ENCODE data around the gene RASGRF2. TPM values are rescaled to one million over a fixed set of nuclear protein-coding genes. Genes with fewer than 3 reads are reported as not detected.

Gene RASGRF2
- total RNA-seq, 1 experiment from 2014 or later, result 0.48 TPM

- Histone ChIP-seq H4K20me1 (ENCODE audit: insufficient read depth) (no peaks in the 10 kb centered on the region), H3K27ac (no peak overlapping the region), H3K9me2 (ENCODE audit: insufficient read depth) (no peaks in the 10 kb centered on the region), H3F3A (ENCODE audit: insufficient read depth, low read depth) (peaks cover 17% of the 10 kb centered on the region), H3K4me1 (replicated peaks; ENCODE audit: insufficient read depth) (peaks cover 16% of the 10 kb centered on the region), H2AFZ (no peak overlapping the region), H3K79me2 (ENCODE audit: low read depth) (no peaks in the 10 kb centered on the region), H3K36me3 (ENCODE audit: low read depth) (no peaks in the 10 kb centered on the region), H3K4me3 (no peak overlapping the region), H3K9me3 (ENCODE audit: insufficient read depth, low read depth) (no peaks in the 10 kb centered on the region), H3K4me2 (no peak overlapping the region), H3K27me3 (ENCODE audit: insufficient read depth, low read depth) (no peaks in the 10 kb centered on the region)
- intact Hi-C loops (cut with micrococcal nuclease; ENCODE audit: unreplicated experiment), result no loop called here
- no peak for DNase-seq
- TF ChIP-seq CTCF (conservative IDR thresholded peaks at IDR 0.05) (no peak), EZH2 (IDR thresholded peaks at IDR 0.05; ENCODE audit: low read depth) (no peak)
- POLR2A ChIA-PET (ENCODE audit: unreplicated experiment), result no interaction called here
- no TSS peak for BruUV-seq (replicated peaks)
- CTCF ChIA-PET, result no interaction called here
Measured at GRCh38 chr5:80985600-80986228, 25.6 kb downstream of the RASGRF2 start.

- CTCF ChIA-PET, result no interaction called here
- no TSS peak for BruUV-seq (replicated peaks)
- H3K79me2 ChIP-seq (ENCODE audit: low read depth), result no peaks in the 10 kb centered on the region
Measured at GRCh38 chr5:80986382-80986781, 26.2 kb downstream of the RASGRF2 start.

GRCh38 chr5:80987078-80987766, 27.1 kb downstream of the RASGRF2 start:
- H3F3A ChIP-seq (ENCODE audit: insufficient read depth, low read depth), result peaks cover 23% of the 10 kb centered on the region
- H3K27ac ChIP-seq, result no peak overlapping the region
- H3K27me3 ChIP-seq (ENCODE audit: insufficient read depth, low read depth), result no peaks in the 10 kb centered on the region
- H4K20me1 ChIP-seq (ENCODE audit: insufficient read depth), result no peaks in the 10 kb centered on the region
- H3K9me3 ChIP-seq (ENCODE audit: insufficient read depth, low read depth), result no peaks in the 10 kb centered on the region
- H3K36me3 ChIP-seq (ENCODE audit: low read depth), result no peaks in the 10 kb centered on the region
- no peaks in the 10 kb centered on the region for H3K79me2 ChIP-seq (ENCODE audit: low read depth)
- no peaks in the 10 kb centered on the region for H3K9me2 ChIP-seq (ENCODE audit: insufficient read depth)
- no peak overlapping the region for H3K4me3 ChIP-seq
- BruUV-seq (replicated peaks), result no TSS peak
- CTCF ChIA-PET, result no interaction called here
- intact Hi-C loops (cut with micrococcal nuclease; ENCODE audit: unreplicated experiment), result no loop called here
- POLR2A ChIA-PET (ENCODE audit: unreplicated experiment), result no interaction called here
- peaks cover 27% of the 10 kb centered on the region for H3K4me1 ChIP-seq (replicated peaks; ENCODE audit: insufficient read depth)
- no peak overlapping the region for H3K4me2 ChIP-seq
- no peak for DNase-seq
- TF ChIP-seq EZH2 (IDR thresholded peaks at IDR 0.05; ENCODE audit: low read depth), result no peak
- TF ChIP-seq CTCF (conservative IDR thresholded peaks at IDR 0.05), result no peak
- no peak overlapping the region for H2AFZ ChIP-seq

More at GRCh38 chr5:80986382-80986781, 26.2 kb downstream of the RASGRF2 start:
- Histone ChIP-seq H3K4me3 (no peak overlapping the region), H3K36me3 (ENCODE audit: low read depth) (no peaks in the 10 kb centered on the region), H3K4me2 (no peak overlapping the region), H3F3A (ENCODE audit: insufficient read depth, low read depth) (peaks cover 22% of the 10 kb centered on the region), H3K27ac (no peak overlapping the region), H3K9me3 (ENCODE audit: insufficient read depth, low read depth) (no peaks in the 10 kb centered on the region), H2AFZ (no peak overlapping the region), H3K9me2 (ENCODE audit: insufficient read depth) (no peaks in the 10 kb centered on the region), H3K4me1 (replicated peaks; ENCODE audit: insufficient read depth) (peaks cover 22% of the 10 kb centered on the region), H3K27me3 (ENCODE audit: insufficient read depth, low read depth) (no peaks in the 10 kb centered on the region), H4K20me1 (ENCODE audit: insufficient read depth) (no peaks in the 10 kb centered on the region)
- DNase-seq, result no peak
- intact Hi-C loops (cut with micrococcal nuclease; ENCODE audit: unreplicated experiment), result no loop called here
- POLR2A ChIA-PET (ENCODE audit: unreplicated experiment), result no interaction called here
- TF ChIP-seq CTCF (conservative IDR thresholded peaks at IDR 0.05) (no peak), EZH2 (IDR thresholded peaks at IDR 0.05; ENCODE audit: low read depth) (no peak)
